ENCODE data around the gene ARHGAP28.
"Not testable (repeated sequence)": the region's sequence is repeated elsewhere in the genome, so short reads cannot be mapped to it uniquely, and the experiment has no call there.

Gene ARHGAP28

GRCh38 chr18:6928359-6928758, 198.8 kb downstream of the ARHGAP28 start:
- DNase-seq (ENCODE audit: extremely low read depth, low read depth) = no peak
- no peak overlapping the region for H3K4me3 ChIP-seq (replicated peaks; ENCODE audit: low read depth, low read length)
- no peak for TF ChIP-seq CTCF (IDR thresholded peaks at IDR 0.05; ENCODE audit: low read depth, low read length, missing control alignments)

- no peak overlapping the region for H3K4me3 ChIP-seq (replicated peaks; ENCODE audit: low read depth, low read length)
- TF ChIP-seq CTCF (IDR thresholded peaks at IDR 0.05; ENCODE audit: low read depth, low read length, missing control alignments) = no peak
- no peak for DNase-seq (ENCODE audit: extremely low read depth, low read depth)
Observed at GRCh38 chr18:6929370-6930102, 200.0 kb downstream of the ARHGAP28 start.

- TF ChIP-seq CTCF (IDR thresholded peaks at IDR 0.05; ENCODE audit: low read depth, low read length, missing control alignments) = no peak
Observed at GRCh38 chr18:6934859-6935258, 205.3 kb downstream of the ARHGAP28 start.

GRCh38 chr18:6938003-6938402, 208.5 kb downstream of the ARHGAP28 start:
- TF ChIP-seq CTCF (IDR thresholded peaks at IDR 0.05; ENCODE audit: low read depth, low read length, missing control alignments) = no peak
- DNase-seq (ENCODE audit: extremely low read depth, low read depth) = no peak
- no peak overlapping the region for H3K4me3 ChIP-seq (replicated peaks; ENCODE audit: low read depth, low read length)

More at GRCh38 chr18:6934859-6935258, 205.3 kb downstream of the ARHGAP28 start:
- no peak overlapping the region for H3K4me3 ChIP-seq (replicated peaks; ENCODE audit: low read depth, low read length)
- DNase-seq (ENCODE audit: extremely low read depth, low read depth) = no peak

- H3K4me3 ChIP-seq (replicated peaks; ENCODE audit: low read depth, low read length); DNase-seq (ENCODE audit: extremely low read depth, low read depth): not testable (repeated sequence)
Observed at GRCh38 chr18:6938403-6938802, 208.9 kb downstream of the ARHGAP28 start.

- no peak overlapping the region for H3K4me3 ChIP-seq (replicated peaks; ENCODE audit: low read depth, low read length)
- TF ChIP-seq CTCF (IDR thresholded peaks at IDR 0.05; ENCODE audit: low read depth, low read length, missing control alignments) = no peak
- no peak for DNase-seq (ENCODE audit: extremely low read depth, low read depth)
Observed at GRCh38 chr18:6939972-6940371, 210.5 kb downstream of the ARHGAP28 start.

GRCh38 chr18:6940451-6940850, 210.9 kb downstream of the ARHGAP28 start:
- no peak overlapping the region for H3K4me3 ChIP-seq (replicated peaks; ENCODE audit: low read depth, low read length)
- TF ChIP-seq CTCF (IDR thresholded peaks at IDR 0.05; ENCODE audit: low read depth, low read length, missing control alignments) = no peak
- no peak for DNase-seq (ENCODE audit: extremely low read depth, low read depth)
